OCI-LY1 (cell line): ENCODE results near the gene KITLG.
"Not testable (repeated sequence)": the region's sequence is repeated elsewhere in the genome, so short reads cannot be mapped to it uniquely, and the experiment has no call there.

ENCODE experiments used
- H2AFZ ChIP-seq: fragments of 200-600 bp; sonication (generic), shearing (Covaris generic); 2 replicates; pipeline ENCODE4 v1.6.0; 2014; ENCODE audit warnings: antibody characterized with exemption, mild to moderate bottlenecking, low read length
- H3F3A ChIP-seq: fragments of 200-600 bp; sonication (generic), shearing (Covaris generic); 2 replicates; pipeline ENCODE4 v1.6.0; 2014; ENCODE audit warnings: mild to moderate bottlenecking, antibody characterized with exemption, low read length, moderate library complexity; ENCODE audit not compliant: insufficient read depth
- H3K27ac ChIP-seq: fragments of 200-600 bp; sonication (generic); 2 replicates; pipeline ENCODE4 v1.5.1; 2014; ENCODE audit warnings: low read length, mixed run types, mild to moderate bottlenecking, low read depth; ENCODE audit not compliant: poor library complexity, severe bottlenecking
- H3K27me3 ChIP-seq: fragments of 200-600 bp; sonication (generic); 2 replicates; pipeline ENCODE4 v1.6.0; 2014; ENCODE audit warnings: antibody characterized with exemption, mild to moderate bottlenecking, low read length, moderate library complexity; ENCODE audit not compliant: insufficient read depth
- H3K36me3 ChIP-seq: fragments of 200-600 bp; sonication (generic); 2 replicates; pipeline ENCODE4 v1.6.1; 2014; ENCODE audit warnings: mild to moderate bottlenecking, antibody characterized with exemption, low read length, moderate library complexity, mixed read lengths; ENCODE audit not compliant: insufficient read depth
- H3K4me1 ChIP-seq: fragments of 200-600 bp; sonication (generic); 2 replicates; pipeline ENCODE4 v1.5.1; 2014; ENCODE audit warnings: mild to moderate bottlenecking, low read length, moderate library complexity; ENCODE audit not compliant: insufficient read depth, severe bottlenecking
- H3K4me2 ChIP-seq: fragments of 200-600 bp; sonication (generic), shearing (Covaris generic); 2 replicates; pipeline ENCODE4 v1.6.1; 2014; ENCODE audit warnings: low read length
- H3K4me3 ChIP-seq: fragments of 200-600 bp; sonication (generic); 2 replicates; pipeline ENCODE4 v1.5.1; 2014; ENCODE audit warnings: low read length, low read depth, mild to moderate bottlenecking, mixed read lengths; ENCODE audit not compliant: poor library complexity, severe bottlenecking
- H3K79me2 ChIP-seq: fragments of 200-600 bp; shearing (Covaris generic); 2 replicates; pipeline ENCODE4 v1.6.1; 2016; ENCODE audit warnings: mixed run types, low read length, mixed read lengths; ENCODE audit not compliant: insufficient read depth
- H3K9ac ChIP-seq: fragments of 200-600 bp; sonication (generic), shearing (Covaris generic); 2 replicates; pipeline ENCODE4 v1.6.1; 2014; ENCODE audit warnings: mild to moderate bottlenecking, low read length, mixed read lengths
- H3K9me2 ChIP-seq: fragments of 200-600 bp; sonication (generic), shearing (Covaris generic); 2 replicates; pipeline ENCODE4 v1.6.1; 2014; ENCODE audit warnings: low read depth, mild to moderate bottlenecking, low read length, mixed read lengths
- H3K9me3 ChIP-seq: fragments of 200-600 bp; shearing (Covaris generic); 2 replicates; pipeline ENCODE4 v1.6.1; 2014; ENCODE audit warnings: low read length, mixed read lengths
- H4K20me1 ChIP-seq: fragments of 200-600 bp; sonication (generic), shearing (Covaris generic); 2 replicates; pipeline ENCODE4 v1.6.0; 2016; ENCODE audit warnings: mild to moderate bottlenecking, low read length; ENCODE audit not compliant: insufficient read depth
- CTCF ChIP-seq: fragments of 200-600 bp; sonication (generic), shearing (Covaris generic); IDR thresholded peaks from 2 replicates; pipeline ENCODE4 v1.5.1; 2017; ENCODE audit warnings: mild to moderate bottlenecking, antibody characterized with exemption, low read length, moderate library complexity, mixed read lengths
- EZH2 ChIP-seq: fragments of 200-600 bp; sonication (generic), shearing (Covaris generic); IDR thresholded peaks from 2 replicates; pipeline ENCODE4 v1.8.0; 2017; ENCODE audit warnings: borderline replicate concordance, mixed run types, mild to moderate bottlenecking, antibody characterized with exemption, low read length, moderate library complexity, mixed read lengths

The KITLG gene

GRCh38 chr12:88469154-88469553 is 111.1 kb downstream of the KITLG start:
- no peaks in the 10 kb centered on the region for H3K9me2 ChIP-seq
- H2AFZ ChIP-seq: no peak overlapping the region

GRCh38 chr12:88468581-88468980 is 111.7 kb downstream of the KITLG start:
- Histone ChIP-seq H3K9me2 (no peaks in the 10 kb centered on the region), H3F3A (no peaks in the 10 kb centered on the region), H3K27ac (no peak overlapping the region), H3K9me3 (no peaks in the 10 kb centered on the region), H3K4me2 (no peak overlapping the region), H3K9ac (no peak overlapping the region), H4K20me1 (no peaks in the 10 kb centered on the region), H3K36me3 (no peaks in the 10 kb centered on the region), H3K79me2 (no peaks in the 10 kb centered on the region), H3K4me1 (no peaks in the 10 kb centered on the region), H3K27me3 (no peaks in the 10 kb centered on the region), H2AFZ (no peak overlapping the region), H3K4me3 (no peak overlapping the region)
- TF ChIP-seq CTCF (no peak), EZH2 (no peak)

More at GRCh38 chr12:88469154-88469553, 111.1 kb downstream of the KITLG start:
- H3K9ac ChIP-seq: no peak overlapping the region
- H3F3A ChIP-seq: no peaks in the 10 kb centered on the region
- no peaks in the 10 kb centered on the region for H3K4me1 ChIP-seq
- TF ChIP-seq EZH2: no peak
- no peak for TF ChIP-seq CTCF
- no peaks in the 10 kb centered on the region for H4K20me1 ChIP-seq
- H3K4me3 ChIP-seq: no peak overlapping the region
- no peaks in the 10 kb centered on the region for H3K79me2 ChIP-seq
- H3K9me3 ChIP-seq: no peaks in the 10 kb centered on the region
- no peaks in the 10 kb centered on the region for H3K27me3 ChIP-seq
- H3K4me2 ChIP-seq: no peak overlapping the region
- H3K36me3 ChIP-seq: no peaks in the 10 kb centered on the region
- H3K27ac ChIP-seq: no peak overlapping the region

GRCh38 chr12:88466708-88467107 is 113.6 kb downstream of the KITLG start:
- not testable (repeated sequence) for H3K4me1 ChIP-seq, H2AFZ ChIP-seq, H3K79me2 ChIP-seq, H3K4me3 ChIP-seq, H3K27me3 ChIP-seq, H3K36me3 ChIP-seq, H3F3A ChIP-seq, H3K27ac ChIP-seq, H3K9me3 ChIP-seq, H3K9me2 ChIP-seq, H3K4me2 ChIP-seq, H3K9ac ChIP-seq, H4K20me1 ChIP-seq

GRCh38 chr12:88458327-88458726 is 121.9 kb downstream of the KITLG start:
- Histone ChIP-seq H3K79me2 (no peaks in the 10 kb centered on the region), H3F3A (no peaks in the 10 kb centered on the region), H3K9me3 (no peaks in the 10 kb centered on the region), H2AFZ (no peak overlapping the region), H4K20me1 (no peaks in the 10 kb centered on the region), H3K36me3 (no peaks in the 10 kb centered on the region), H3K27ac (no peak overlapping the region), H3K9me2 (no peaks in the 10 kb centered on the region), H3K4me3 (no peak overlapping the region), H3K9ac (no peak overlapping the region), H3K4me2 (no peak overlapping the region), H3K27me3 (no peaks in the 10 kb centered on the region), H3K4me1 (no peaks in the 10 kb centered on the region)
- TF ChIP-seq CTCF (no peak), EZH2 (no peak)
